PFSK-1 (cell line): ENCODE results near the gene TRABD2A.

Experiments used
- POLR2AphosphoS5 ChIP-seq: IDR thresholded peaks from 2 replicates; pipeline ENCODE4 v1.6.1; 2012; ENCODE audit warnings: low read depth, mild to moderate bottlenecking, control low read depth, low read length, moderate library complexity
- REST ChIP-seq, 2 experiments: IDR thresholded peaks; 2 replicates each; pipeline versions ENCODE4 v1.6.1 to v1.8.0; 2011 to 2012; ENCODE audit warnings: low read depth in 2 of 2, low read length in 2 of 2, control low read depth in 1 of 2, inconsistent platforms in 1 of 2, mild to moderate bottlenecking in 1 of 2, moderate library complexity in 1 of 2; ENCODE audit not compliant: insufficient read depth in 1 of 2

- no peak for TF ChIP-seq POLR2AphosphoS5
- TF ChIP-seq REST (IDR thresholded peaks at IDR 0.05; ENCODE audit: insufficient read depth in 1 of 2, low read depth in 2 of 2, low read length in 2 of 2), result no peak
Measured at GRCh38 chr2:84889332-84889731, 8.4 kb upstream of the TRABD2A start.
